ENCODE results near the gene MRRF.
"Not testable (repeated sequence)": the region's sequence is repeated elsewhere in the genome, so short reads cannot be mapped to it uniquely, and the experiment has no call there.

The MRRF gene

DNA sequence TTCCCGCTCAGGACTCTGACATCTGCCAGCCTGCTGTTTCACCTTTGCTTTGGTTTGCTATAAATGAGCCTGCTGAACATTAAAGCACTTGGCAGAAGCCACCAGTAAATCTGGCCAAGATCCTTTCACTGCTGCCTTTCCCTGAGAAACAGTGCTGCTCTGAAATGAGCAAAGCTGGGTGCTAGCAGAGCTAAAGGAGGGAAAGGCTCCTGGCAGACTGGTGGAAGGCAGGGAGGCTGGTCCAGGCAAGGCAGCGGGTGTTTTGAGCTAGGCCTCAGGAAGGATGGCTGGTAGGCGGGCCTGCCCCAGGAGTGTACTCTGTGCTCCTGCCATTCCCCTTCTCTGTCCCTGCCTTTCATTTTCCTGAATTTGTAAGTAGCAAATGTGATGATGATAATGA lies 53.6 kb downstream of the MRRF start:
- H3K36me3 ChIP-seq (ENCODE audit: control insufficient read depth, insufficient read depth, low read length) = peaks cover 45% of the 10 kb centered on the region
- H3K27ac ChIP-seq (ENCODE audit: low read depth, low read length) = no peak overlapping the region
- H3K4me1 ChIP-seq (ENCODE audit: control insufficient read depth, insufficient read depth, low read length) = no peaks in the 10 kb centered on the region
- no peaks in the 10 kb centered on the region for H3K9me3 ChIP-seq (ENCODE audit: control insufficient read depth, insufficient read depth, low read length)
- H3K4me3 ChIP-seq (ENCODE audit: low read depth, low read length) = no peak overlapping the region
- H3K27me3 ChIP-seq (ENCODE audit: control insufficient read depth, insufficient read depth, low read length) = no peaks in the 10 kb centered on the region
- no peak overlapping the region for H3K9ac ChIP-seq (ENCODE audit: low read depth, low read length)

DNA sequence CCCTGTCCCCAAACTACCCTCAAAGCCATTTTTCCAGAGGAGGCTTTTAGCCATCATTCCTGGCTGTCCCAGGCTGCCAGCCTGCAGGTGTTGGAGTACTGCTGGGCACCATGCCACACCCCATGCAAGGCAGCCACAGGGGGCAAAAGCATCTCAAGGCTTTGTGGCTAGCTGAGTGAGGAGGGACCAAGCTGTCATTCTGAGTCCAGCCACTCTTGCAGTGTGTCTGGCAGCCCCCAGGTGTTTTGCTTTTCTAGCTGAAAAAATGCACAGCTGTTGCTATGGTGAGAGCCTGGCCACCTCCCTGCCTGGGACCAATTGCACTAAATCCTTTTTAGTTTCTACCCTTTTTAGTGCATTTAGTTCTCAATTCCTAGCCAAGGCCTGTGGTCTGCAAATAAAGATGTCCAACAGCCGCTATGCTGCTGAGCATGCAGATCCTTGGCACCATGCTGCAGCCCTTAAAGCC lies 55.8 kb downstream of the MRRF start:
- H3K4me1 ChIP-seq (ENCODE audit: control insufficient read depth, insufficient read depth, low read length) = no peaks in the 10 kb centered on the region
- H3K4me3 ChIP-seq (ENCODE audit: low read depth, low read length) = no peak overlapping the region
- H3K9me3 ChIP-seq (ENCODE audit: control insufficient read depth, insufficient read depth, low read length) = no peaks in the 10 kb centered on the region
- H3K27ac ChIP-seq (ENCODE audit: low read depth, low read length) = no peak overlapping the region
- no peaks in the 10 kb centered on the region for H3K27me3 ChIP-seq (ENCODE audit: control insufficient read depth, insufficient read depth, low read length)
- H3K9ac ChIP-seq (ENCODE audit: low read depth, low read length) = no peak overlapping the region
- H3K36me3 ChIP-seq (ENCODE audit: control insufficient read depth, insufficient read depth, low read length) = peaks cover 39% of the 10 kb centered on the region

DNA sequence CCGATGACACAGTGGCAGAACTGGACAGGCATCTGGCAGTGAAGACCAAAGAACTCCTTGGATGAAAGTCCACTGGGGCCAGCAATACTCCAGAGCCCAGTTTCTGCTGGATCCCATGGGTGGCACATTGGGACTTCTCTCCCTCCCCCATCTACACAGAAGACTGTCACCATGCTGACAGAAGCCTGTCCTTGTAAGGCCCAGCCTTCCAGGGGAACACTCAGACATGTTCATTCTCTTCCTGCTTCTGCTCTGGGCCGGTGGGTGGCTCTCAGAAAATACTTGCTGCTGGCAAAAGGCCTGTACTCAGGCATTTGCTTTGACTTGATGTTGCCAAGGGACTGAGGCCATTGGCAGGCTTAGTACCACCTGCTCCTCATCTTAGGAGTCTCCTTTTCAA lies 57.9 kb downstream of the MRRF start:
- no peak overlapping the region for H3K27ac ChIP-seq (ENCODE audit: low read depth, low read length)
- no peak overlapping the region for H3K4me3 ChIP-seq (ENCODE audit: low read depth, low read length)
- no peaks in the 10 kb centered on the region for H3K4me1 ChIP-seq (ENCODE audit: control insufficient read depth, insufficient read depth, low read length)
- H3K27me3 ChIP-seq (ENCODE audit: control insufficient read depth, insufficient read depth, low read length) = no peaks in the 10 kb centered on the region
- H3K9ac ChIP-seq (ENCODE audit: low read depth, low read length) = no peak overlapping the region
- H3K36me3 ChIP-seq (ENCODE audit: control insufficient read depth, insufficient read depth, low read length) = peaks cover 39% of the 10 kb centered on the region
- H3K9me3 ChIP-seq (ENCODE audit: control insufficient read depth, insufficient read depth, low read length) = no peaks in the 10 kb centered on the region

DNA sequence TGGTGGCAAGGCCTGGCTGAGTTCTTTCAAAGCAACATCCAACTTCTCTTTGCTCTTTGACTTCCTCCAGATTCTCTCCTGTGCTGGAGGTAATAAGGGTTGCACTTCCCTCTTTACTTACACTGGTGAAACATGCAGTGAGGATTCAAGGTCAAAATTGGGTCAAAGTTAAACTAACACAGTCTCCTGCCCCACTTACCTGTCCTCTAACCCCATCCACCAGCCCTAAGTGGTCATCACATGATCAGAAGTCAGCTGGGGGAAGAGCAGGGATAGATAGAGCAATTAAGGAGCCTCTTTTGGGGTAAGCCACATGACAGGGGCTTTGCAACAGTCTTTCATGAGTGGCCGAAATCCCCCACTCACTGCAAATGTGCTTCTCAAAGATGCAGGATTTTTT lies 60.0 kb downstream of the MRRF start:
- not testable (repeated sequence) for H3K9me3 ChIP-seq (ENCODE audit: control insufficient read depth, insufficient read depth, low read length); H3K4me1 ChIP-seq (ENCODE audit: control insufficient read depth, insufficient read depth, low read length); H3K27me3 ChIP-seq (ENCODE audit: control insufficient read depth, insufficient read depth, low read length); H3K4me3 ChIP-seq (ENCODE audit: low read depth, low read length); H3K9ac ChIP-seq (ENCODE audit: low read depth, low read length); H3K27ac ChIP-seq (ENCODE audit: low read depth, low read length)
- H3K36me3 ChIP-seq (ENCODE audit: control insufficient read depth, insufficient read depth, low read length) = peaks cover 29% of the 10 kb centered on the region

DNA sequence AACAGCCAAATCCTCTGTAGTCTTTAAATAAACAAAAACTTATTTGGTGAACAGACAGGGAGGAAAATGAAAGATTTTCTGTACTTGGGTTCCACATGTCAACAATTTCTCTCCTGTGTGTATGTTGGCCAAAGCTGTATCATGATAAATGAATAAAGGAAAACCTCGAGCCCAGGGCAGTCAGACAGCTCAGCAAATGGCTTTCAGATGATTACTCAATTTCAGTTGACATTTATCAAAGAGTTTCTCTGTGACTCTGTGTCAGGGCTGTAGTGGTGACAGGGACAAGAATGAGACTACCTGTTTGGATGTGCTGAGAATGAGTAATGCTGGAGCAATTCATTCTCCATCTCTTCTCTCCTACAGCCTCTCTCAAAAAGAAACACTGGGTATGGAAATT lies 60.4 kb downstream of the MRRF start:
- Histone ChIP-seq H3K27me3 (ENCODE audit: control insufficient read depth, insufficient read depth, low read length) (no peaks in the 10 kb centered on the region), H3K9ac (ENCODE audit: low read depth, low read length) (no peak overlapping the region), H3K27ac (ENCODE audit: low read depth, low read length) (no peak overlapping the region), H3K36me3 (ENCODE audit: control insufficient read depth, insufficient read depth, low read length) (peaks cover 29% of the 10 kb centered on the region), H3K4me3 (ENCODE audit: low read depth, low read length) (no peak overlapping the region), H3K9me3 (ENCODE audit: control insufficient read depth, insufficient read depth, low read length) (no peaks in the 10 kb centered on the region), H3K4me1 (ENCODE audit: control insufficient read depth, insufficient read depth, low read length) (no peaks in the 10 kb centered on the region)

DNA sequence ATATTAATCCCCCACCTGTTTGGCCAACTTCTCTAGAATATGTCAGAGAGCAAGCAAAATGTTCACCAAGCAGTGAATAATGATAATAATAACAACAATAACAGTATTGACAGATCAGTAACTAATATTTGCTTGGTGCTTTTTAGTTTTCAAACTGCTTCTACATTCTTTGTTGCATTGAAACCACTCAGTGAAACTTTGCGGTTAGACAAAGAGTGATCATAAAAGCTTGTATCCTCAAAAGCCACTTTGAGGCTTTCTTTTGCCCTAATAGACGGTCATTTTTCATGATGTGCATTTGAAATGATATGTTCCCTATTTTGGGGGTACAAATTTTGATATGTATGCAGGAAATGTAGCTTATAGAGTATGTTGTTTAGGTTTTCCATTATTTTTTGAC lies 62.5 kb downstream of the MRRF start:
- no peak overlapping the region for H3K9ac ChIP-seq (ENCODE audit: low read depth, low read length)
- H3K27me3 ChIP-seq (ENCODE audit: control insufficient read depth, insufficient read depth, low read length) = no peaks in the 10 kb centered on the region
- H3K27ac ChIP-seq (ENCODE audit: low read depth, low read length) = no peak overlapping the region
- no peak overlapping the region for H3K4me3 ChIP-seq (ENCODE audit: low read depth, low read length)
- H3K9me3 ChIP-seq (ENCODE audit: control insufficient read depth, insufficient read depth, low read length) = no peaks in the 10 kb centered on the region
- H3K36me3 ChIP-seq (ENCODE audit: control insufficient read depth, insufficient read depth, low read length) = peaks cover 29% of the 10 kb centered on the region
- H3K4me1 ChIP-seq (ENCODE audit: control insufficient read depth, insufficient read depth, low read length) = peaks cover 7% of the 10 kb centered on the region

DNA sequence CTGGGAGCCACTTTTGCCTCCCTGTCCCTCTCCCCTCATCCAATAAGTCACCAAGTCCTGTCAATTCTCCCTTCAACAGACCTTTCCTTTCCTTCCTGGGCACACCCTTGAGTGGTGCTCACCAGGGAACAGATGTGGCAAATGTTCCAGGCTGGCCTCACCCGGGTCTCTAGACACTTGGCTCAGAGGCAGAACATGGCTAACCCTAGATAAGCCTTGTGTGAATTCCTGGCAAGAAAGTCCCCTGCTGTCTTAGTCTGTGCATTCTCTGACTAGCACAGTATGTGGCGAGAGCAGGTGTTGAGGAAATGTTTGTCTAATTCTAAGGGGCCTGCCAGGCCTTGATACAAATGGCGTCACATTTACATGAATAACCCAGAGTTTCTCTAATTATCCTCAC lies 64.9 kb downstream of the MRRF start:
- Histone ChIP-seq H3K27ac (ENCODE audit: low read depth, low read length) (no peak overlapping the region), H3K4me3 (ENCODE audit: low read depth, low read length) (no peak overlapping the region), H3K4me1 (ENCODE audit: control insufficient read depth, insufficient read depth, low read length) (peaks cover 20% of the 10 kb centered on the region), H3K36me3 (ENCODE audit: control insufficient read depth, insufficient read depth, low read length) (peaks cover 5% of the 10 kb centered on the region; the same call in 1 of the 2 replicates), H3K27me3 (ENCODE audit: control insufficient read depth, insufficient read depth, low read length) (no peaks in the 10 kb centered on the region), H3K9ac (ENCODE audit: low read depth, low read length) (no peak overlapping the region), H3K9me3 (ENCODE audit: control insufficient read depth, insufficient read depth, low read length) (no peaks in the 10 kb centered on the region)

DNA sequence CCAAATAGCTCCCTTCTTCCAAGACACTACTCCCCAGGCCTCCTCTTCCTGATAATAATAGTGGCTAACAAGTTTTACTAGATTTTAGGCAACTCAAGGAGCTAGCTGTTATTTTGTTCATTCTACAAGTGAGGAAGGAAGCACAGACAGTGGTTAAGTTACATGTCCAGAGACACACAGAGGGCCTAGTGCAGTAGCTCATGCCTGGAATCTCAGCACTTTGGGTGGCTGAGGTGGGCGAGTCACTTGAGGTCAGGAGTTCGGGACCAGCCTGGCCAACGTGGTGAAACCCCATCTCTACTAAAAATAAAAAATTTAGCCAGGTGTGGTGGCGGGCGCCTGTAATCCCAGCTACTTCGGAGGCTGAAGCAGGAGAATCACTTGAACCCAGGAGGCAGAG lies 65.8 kb downstream of the MRRF start:
- H3K9ac ChIP-seq (ENCODE audit: low read depth, low read length); H3K36me3 ChIP-seq (ENCODE audit: control insufficient read depth, insufficient read depth, low read length); H3K9me3 ChIP-seq (ENCODE audit: control insufficient read depth, insufficient read depth, low read length); H3K27ac ChIP-seq (ENCODE audit: low read depth, low read length); H3K4me3 ChIP-seq (ENCODE audit: low read depth, low read length); H3K27me3 ChIP-seq (ENCODE audit: control insufficient read depth, insufficient read depth, low read length): not testable (repeated sequence)
- H3K4me1 ChIP-seq (ENCODE audit: control insufficient read depth, insufficient read depth, low read length) = peaks cover 20% of the 10 kb centered on the region

DNA sequence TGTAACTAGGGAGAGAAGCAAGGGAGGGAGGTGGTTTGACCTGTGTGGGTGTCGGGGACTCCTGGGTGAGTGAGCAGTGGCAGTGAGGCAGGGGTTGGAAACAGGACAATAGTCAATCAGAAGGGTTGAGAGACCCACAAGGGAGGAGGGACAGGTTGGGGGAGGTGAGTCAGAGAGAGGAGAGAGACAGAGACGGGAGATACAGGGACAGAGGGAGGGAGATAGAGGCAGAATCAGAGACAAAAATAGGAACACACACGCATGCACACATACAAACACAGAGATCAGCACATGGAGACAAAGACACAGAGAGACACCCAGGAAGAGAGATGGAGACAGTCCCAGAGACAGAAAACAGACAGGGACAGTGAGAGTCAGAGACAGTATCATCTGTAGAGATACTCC lies 66.8 kb downstream of the MRRF start:
- Histone ChIP-seq H3K4me1 (ENCODE audit: control insufficient read depth, insufficient read depth, low read length) (peaks cover 30% of the 10 kb centered on the region), H3K4me3 (ENCODE audit: low read depth, low read length) (no peak overlapping the region), H3K9ac (ENCODE audit: low read depth, low read length) (no peak overlapping the region), H3K36me3 (ENCODE audit: control insufficient read depth, insufficient read depth, low read length) (0 out of 2 replicates have a peak, but pooled peaks cover 4% of the 10 kb centered on the region), H3K27me3 (ENCODE audit: control insufficient read depth, insufficient read depth, low read length) (no peaks in the 10 kb centered on the region), H3K27ac (ENCODE audit: low read depth, low read length) (no peak overlapping the region), H3K9me3 (ENCODE audit: control insufficient read depth, insufficient read depth, low read length) (no peaks in the 10 kb centered on the region)

DNA sequence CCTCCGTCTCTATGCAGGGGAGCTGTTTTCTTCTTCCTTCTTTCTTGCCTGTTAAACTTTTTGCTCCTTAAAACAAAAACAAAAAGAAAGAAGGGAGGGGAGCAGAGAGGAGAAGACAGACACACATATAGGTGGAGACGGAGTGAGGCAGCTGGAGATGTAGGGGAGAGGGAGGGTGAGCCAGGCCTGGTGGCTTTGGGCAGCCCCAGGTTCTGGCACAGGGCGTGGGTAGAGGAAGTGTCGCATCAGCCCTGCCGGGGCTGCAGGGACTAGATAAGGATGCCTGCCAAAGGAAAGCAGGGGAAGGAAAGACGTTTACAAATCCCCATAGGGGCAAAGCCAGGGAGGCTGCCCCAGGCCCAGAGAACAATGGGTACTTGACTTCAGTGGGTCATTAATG lies 67.4 kb downstream of the MRRF start:
- Histone ChIP-seq H3K9me3 (ENCODE audit: control insufficient read depth, insufficient read depth, low read length) (no peaks in the 10 kb centered on the region), H3K4me1 (ENCODE audit: control insufficient read depth, insufficient read depth, low read length) (peaks cover 36% of the 10 kb centered on the region), H3K4me3 (ENCODE audit: low read depth, low read length) (no peak overlapping the region), H3K36me3 (ENCODE audit: control insufficient read depth, insufficient read depth, low read length) (no peaks in the 10 kb centered on the region), H3K9ac (ENCODE audit: low read depth, low read length) (no peak overlapping the region), H3K27me3 (ENCODE audit: control insufficient read depth, insufficient read depth, low read length) (no peaks in the 10 kb centered on the region), H3K27ac (ENCODE audit: low read depth, low read length) (no peak overlapping the region)

DNA sequence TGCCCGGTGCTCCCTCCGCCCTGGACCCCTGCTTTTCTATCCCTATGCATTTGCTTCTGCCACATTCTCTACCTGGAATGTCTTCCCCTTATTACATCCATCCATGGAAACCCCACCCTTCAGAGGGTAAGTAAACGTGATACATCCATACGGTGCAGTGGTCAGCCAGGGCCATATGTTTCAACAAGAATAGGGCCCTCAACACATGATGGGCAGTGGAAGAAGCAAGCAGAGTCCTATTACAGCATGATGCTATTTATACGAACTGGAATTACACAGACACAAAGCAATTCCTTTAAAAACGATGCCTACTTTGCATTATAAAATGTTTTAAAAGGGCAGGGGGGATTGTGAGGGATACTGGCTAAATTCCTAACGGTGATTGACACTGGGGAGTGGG lies 68.0 kb downstream of the MRRF start:
- Histone ChIP-seq H3K36me3 (ENCODE audit: control insufficient read depth, insufficient read depth, low read length) (no peaks in the 10 kb centered on the region), H3K4me1 (ENCODE audit: control insufficient read depth, insufficient read depth, low read length) (peaks cover 41% of the 10 kb centered on the region), H3K9ac (ENCODE audit: low read depth, low read length) (no peak overlapping the region), H3K4me3 (ENCODE audit: low read depth, low read length) (no peak overlapping the region), H3K27me3 (ENCODE audit: control insufficient read depth, insufficient read depth, low read length) (no peaks in the 10 kb centered on the region), H3K27ac (ENCODE audit: low read depth, low read length) (no peak overlapping the region), H3K9me3 (ENCODE audit: control insufficient read depth, insufficient read depth, low read length) (no peaks in the 10 kb centered on the region)
